ENCODE measurements around the gene MYPOP. TPM values are rescaled to one million over a fixed set of nuclear protein-coding genes. Genes with fewer than 3 reads are reported as not detected.
A peak's percentile ranks its signal among the peaks of the same experiment; 100 is the strongest.

Gene MYPOP
- total and polyA plus RNA-seq, 2 of the 13 experiments (the other 11 are each of a cell fraction or from before 2014, with no cell fraction given): 2.3 to 2.7 TPM

- TF ChIP-seq RORA (CRISPR knock-in tag; IDR thresholded peaks at IDR 0.05) (no peak), ZNF709 (CRISPR knock-in tag; IDR thresholded peaks at IDR 0.05) (no peak), ZNF740 (CRISPR knock-in tag; IDR thresholded peaks at IDR 0.05) (no peak), ZSCAN21 (CRISPR knock-in tag; IDR thresholded peaks at IDR 0.05; ENCODE audit: borderline replicate concordance) (peak; percentile 75; the same call in 1 of the 2 replicates), TMF1 (CRISPR knock-in tag; IDR thresholded peaks at IDR 0.05; ENCODE audit: low read depth) (0 out of 2 replicates have a peak, but pooled peaks have one; percentile 82), SCMH1 (CRISPR knock-in tag; IDR thresholded peaks at IDR 0.05; ENCODE audit: borderline replicate concordance) (no peak), SP5 (CRISPR knock-in tag; IDR thresholded peaks at IDR 0.05; ENCODE audit: borderline replicate concordance, low read depth) (peak; percentile 27; the same call in 1 of the 2 replicates), ZFP82 (CRISPR knock-in tag; IDR thresholded peaks at IDR 0.05; ENCODE audit: borderline replicate concordance) (no peak), SPEN (CRISPR knock-in tag; IDR thresholded peaks at IDR 0.05; ENCODE audit: low read depth) (peak; percentile 66; the same call in 1 of the 2 replicates), ZHX2 (IDR thresholded peaks at IDR 0.05; ENCODE audit: low read depth) (peak; percentile 65), ZHX2 (CRISPR knock-in tag; IDR thresholded peaks at IDR 0.05; ENCODE audit: borderline replicate concordance) (no peak), ZBTB21 (CRISPR knock-in tag; IDR thresholded peaks at IDR 0.05) (no peak), CCAR2 (optimal IDR thresholded peaks at IDR 0.05; ENCODE audit: low read depth, low read length) (no peak), CEBPG (CRISPR knock-in tag; IDR thresholded peaks at IDR 0.05) (peak; percentile 34; the same call in 1 of the 2 replicates), ZNF777 (CRISPR knock-in tag; IDR thresholded peaks at IDR 0.05) (peak; percentile 42; the same call in 1 of the 2 replicates), ZNF253 (CRISPR knock-in tag; IDR thresholded peaks at IDR 0.05; ENCODE audit: borderline replicate concordance) (peak; percentile 72; the same call in 1 of the 2 replicates), ZNF720 (CRISPR knock-in tag; IDR thresholded peaks at IDR 0.05) (no peak), SIN3B (IDR thresholded peaks at IDR 0.05; ENCODE audit: low read length) (peak; percentile 96), ZNF501 (CRISPR knock-in tag; IDR thresholded peaks at IDR 0.05) (peak; percentile 73), JDP2 (CRISPR knock-in tag; IDR thresholded peaks at IDR 0.05; ENCODE audit: borderline replicate concordance) (no peak), ZBTB26 (CRISPR knock-in tag; IDR thresholded peaks at IDR 0.05; ENCODE audit: borderline replicate concordance) (no peak; the same call in 1 of the 2 replicates), TARDBP (CRISPR knock-in tag; IDR thresholded peaks at IDR 0.05) (peak; percentile 74), ZNF317 (CRISPR knock-in tag; IDR thresholded peaks at IDR 0.05) (peak; percentile 57; the same call in 1 of the 2 replicates), KLF16 (CRISPR knock-in tag; IDR thresholded peaks at IDR 0.05) (0 out of 4 replicates have a peak, but pooled peaks of 1 of the 2 experiments have one; percentile 33)
Measured at GRCh38 chr19:45927565-45928261, 25.3 kb upstream of the MYPOP start (continued).
